ENCODE measurements around the gene EML6. TPM values are rescaled to one million over a fixed set of nuclear protein-coding genes. Genes with fewer than 3 reads are reported as not detected.
"Not testable (repeated sequence)": the region's sequence is repeated elsewhere in the genome, so short reads cannot be mapped to it uniquely, and the experiment has no call there.

EML6 gene
- total RNA-seq, 1 experiment from 2014 or later = not detected

- not testable (repeated sequence) for DNase-seq, H3K27me3 ChIP-seq, H3K36me3 ChIP-seq, H3K9me3 ChIP-seq, H3K4me3 ChIP-seq
These were observed 118.0 kb downstream of the EML6 start for GRCh38 chr2:54841500-54841899.

GRCh38 chr2:54845094-54845493, 121.6 kb downstream of the EML6 start:
- H3K4me3 ChIP-seq = no peak overlapping the region
- no peaks in the 10 kb centered on the region for H3K36me3 ChIP-seq
- H3K27me3 ChIP-seq = no peaks in the 10 kb centered on the region
- DNase-seq = no peak
- H3K9me3 ChIP-seq = no peaks in the 10 kb centered on the region

DNA sequence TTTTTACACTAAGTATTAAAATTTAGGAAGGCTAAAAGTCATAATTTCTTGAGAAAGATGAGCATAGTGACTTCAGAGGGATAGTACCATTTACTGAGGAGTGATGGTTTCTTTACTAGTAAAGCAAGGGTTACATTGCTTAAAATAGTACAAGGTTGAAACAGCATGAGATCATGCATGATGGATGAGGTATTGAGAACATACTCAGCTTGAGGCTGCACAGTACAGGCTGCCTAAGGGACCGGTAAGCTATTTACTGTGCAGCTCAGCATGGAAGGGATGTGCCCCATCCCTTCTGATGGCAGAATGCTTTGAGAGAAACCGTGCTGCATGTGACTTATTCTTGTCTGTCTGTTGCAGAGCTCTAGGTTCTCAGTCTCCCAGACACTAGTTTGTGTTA, 122.1 kb downstream of the EML6 start:
- Histone ChIP-seq H3K27me3 (no peaks in the 10 kb centered on the region), H3K9me3 (no peaks in the 10 kb centered on the region)
- DNase-seq = no peak

DNA sequence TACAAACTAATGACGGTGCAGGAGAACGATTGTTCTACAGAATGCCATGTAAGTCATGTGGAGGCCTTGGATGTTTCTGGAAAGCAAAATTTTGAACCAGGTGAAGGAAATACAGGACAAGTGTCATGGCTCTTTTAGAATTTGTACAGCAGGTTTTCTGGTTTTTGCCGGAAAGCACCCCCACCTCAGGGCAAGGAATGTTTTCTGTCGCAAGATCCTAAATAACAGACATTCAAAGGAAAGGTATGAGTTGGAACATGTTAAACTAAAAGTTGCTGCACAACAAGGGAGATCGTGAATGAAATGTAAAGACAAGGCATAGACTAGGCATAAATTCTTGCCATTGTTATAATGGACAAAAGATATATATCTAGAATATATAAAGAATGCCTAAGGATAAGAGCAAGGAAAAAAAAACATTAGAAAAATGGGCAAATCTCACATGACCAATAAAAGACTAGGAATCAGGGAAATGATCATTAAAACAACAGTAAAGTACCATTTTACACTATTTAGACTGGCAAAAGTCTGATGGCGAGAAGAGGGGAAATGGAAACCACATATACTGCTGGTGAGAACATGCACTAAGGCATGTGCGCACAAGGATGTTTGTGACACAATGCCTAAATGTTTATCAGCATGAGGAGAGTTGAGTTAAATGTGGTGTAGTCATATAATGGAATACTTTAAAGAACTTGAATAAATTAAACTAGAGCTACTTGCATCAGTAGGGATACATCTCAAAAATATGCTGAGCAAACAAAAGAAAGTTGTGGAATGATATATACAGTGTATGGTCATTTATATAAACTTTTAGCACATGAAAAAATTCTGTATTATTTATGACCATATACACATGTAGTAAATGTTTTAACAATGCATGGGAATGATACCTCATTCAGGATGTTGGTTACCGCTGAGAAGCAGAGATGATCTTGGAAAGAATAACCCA, 127.0 kb downstream of the EML6 start:
- no peaks in the 10 kb centered on the region for H3K36me3 ChIP-seq
- no peaks in the 10 kb centered on the region for H3K27me3 ChIP-seq
- no peak overlapping the region for H3K4me3 ChIP-seq
- no peak for DNase-seq
- H3K9me3 ChIP-seq = no peaks in the 10 kb centered on the region

More for the DNA sequence above, 122.1 kb downstream of the EML6 start:
- no peaks in the 10 kb centered on the region for H3K36me3 ChIP-seq
- no peak overlapping the region for H3K4me3 ChIP-seq

- H3K36me3 ChIP-seq = no peaks in the 10 kb centered on the region
- no peaks in the 10 kb centered on the region for H3K27me3 ChIP-seq
- DNase-seq = no peak
- H3K4me3 ChIP-seq = no peak overlapping the region
- no peaks in the 10 kb centered on the region for H3K9me3 ChIP-seq
These were observed 130.3 kb downstream of the EML6 start for GRCh38 chr2:54853616-54854310.

DNA sequence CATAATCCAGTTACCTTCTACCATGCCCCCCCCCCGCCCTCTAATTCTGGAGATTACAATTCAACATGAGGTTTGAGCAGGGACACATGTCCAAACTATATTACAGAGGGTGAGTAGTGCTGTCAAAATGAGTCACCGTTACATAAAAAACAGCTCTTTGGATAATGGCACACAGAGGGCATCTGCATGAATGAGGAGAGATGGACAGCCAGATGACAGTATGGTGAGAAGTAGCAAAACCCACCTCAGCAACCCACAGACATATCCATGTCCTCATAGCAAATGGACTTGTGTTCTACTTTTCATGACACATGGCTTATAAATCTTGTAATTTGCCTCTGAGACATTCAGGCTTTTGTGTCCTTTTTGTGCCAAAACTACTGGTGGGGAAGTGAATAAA, 132.0 kb downstream of the EML6 start:
- H3K9me3 ChIP-seq = no peaks in the 10 kb centered on the region
- H3K4me3 ChIP-seq = no peak overlapping the region
- H3K36me3 ChIP-seq = no peaks in the 10 kb centered on the region
- peak; percentile 48 for DNase-seq
- H3K27me3 ChIP-seq = no peaks in the 10 kb centered on the region

DNA sequence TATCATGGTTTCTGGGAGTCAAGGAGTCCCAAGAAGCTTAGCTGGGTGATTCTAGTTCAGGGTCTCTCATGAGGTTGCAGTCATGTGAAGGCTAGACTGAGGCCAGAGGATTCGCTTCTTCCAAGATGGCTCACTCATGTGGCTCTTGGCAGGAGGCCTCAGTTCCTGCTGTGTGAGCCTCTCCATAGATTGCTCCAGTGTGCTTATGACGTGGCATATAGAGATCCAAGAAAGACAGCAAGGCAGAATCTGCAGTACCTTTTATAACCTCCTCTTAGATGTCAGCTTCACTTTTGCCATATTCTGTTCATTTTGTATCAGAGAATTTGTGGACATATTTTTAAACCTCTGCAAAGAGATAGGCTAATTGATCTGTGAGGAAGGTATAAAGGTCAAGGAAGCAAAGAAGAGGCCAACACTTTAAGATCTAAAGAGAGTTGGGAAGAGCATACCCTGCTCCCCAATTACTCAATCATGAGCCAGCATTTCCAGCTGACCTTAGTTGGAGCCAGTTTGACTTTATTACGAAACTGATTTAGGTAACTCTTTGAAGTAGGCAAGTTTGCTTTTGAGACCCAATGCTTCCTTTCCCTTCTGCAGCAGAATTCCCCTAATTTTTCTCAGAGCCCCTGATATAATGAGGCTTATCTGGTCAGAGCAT, 134.7 kb downstream of the EML6 start:
- Histone ChIP-seq H3K36me3 (no peaks in the 10 kb centered on the region), H3K4me3 (no peak overlapping the region), H3K9me3 (no peaks in the 10 kb centered on the region), H3K27me3 (no peaks in the 10 kb centered on the region)
- DNase-seq = peak; percentile 86

GRCh38 chr2:54859416-54859815, 136.0 kb downstream of the EML6 start:
- DNase-seq = no peak
- Histone ChIP-seq H3K4me3 (no peak overlapping the region), H3K9me3 (no peaks in the 10 kb centered on the region), H3K27me3 (no peaks in the 10 kb centered on the region), H3K36me3 (no peaks in the 10 kb centered on the region)

DNA sequence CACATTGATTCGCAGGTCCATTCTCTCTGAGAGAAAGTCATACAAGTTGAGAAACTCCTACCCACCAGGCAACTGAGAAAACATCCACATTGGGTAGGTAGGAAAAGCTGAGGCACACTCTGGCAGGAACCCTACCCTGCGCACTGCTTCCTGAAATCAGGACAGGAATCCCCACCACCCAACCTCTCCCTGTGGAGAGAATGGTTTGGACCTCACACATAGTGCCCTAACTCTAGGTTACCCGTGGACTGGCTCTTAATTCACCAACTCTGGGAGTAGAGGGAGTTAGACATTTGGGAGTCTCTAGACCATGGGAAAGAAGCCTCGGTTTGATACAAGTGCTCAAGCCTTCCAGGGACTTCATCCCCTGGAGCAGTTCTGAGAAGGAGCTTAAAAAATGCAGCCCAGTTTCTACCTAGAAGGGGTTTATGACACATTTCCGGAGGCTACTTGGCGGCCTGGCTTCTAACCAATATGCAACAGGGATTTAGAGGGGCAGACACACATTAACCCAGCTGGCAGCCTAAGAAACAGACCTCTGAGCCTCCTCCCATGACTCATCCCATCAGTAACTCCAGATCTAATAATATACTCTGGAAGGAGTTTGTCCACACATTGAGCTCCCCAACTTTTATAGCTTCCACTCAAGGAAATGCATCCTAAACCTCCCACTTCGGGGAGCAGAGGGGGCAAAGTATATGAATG, 136.7 kb downstream of the EML6 start:
- H3K4me3 ChIP-seq = no peak overlapping the region
- DNase-seq = peak; percentile 91
- H3K36me3 ChIP-seq = no peaks in the 10 kb centered on the region
- no peaks in the 10 kb centered on the region for H3K9me3 ChIP-seq
- no peaks in the 10 kb centered on the region for H3K27me3 ChIP-seq

GRCh38 chr2:54862229-54862628, 138.8 kb downstream of the EML6 start:
- Histone ChIP-seq H3K9me3 (no peaks in the 10 kb centered on the region), H3K4me3 (no peak overlapping the region), H3K27me3 (no peaks in the 10 kb centered on the region), H3K36me3 (no peaks in the 10 kb centered on the region)
- DNase-seq = no peak

DNA sequence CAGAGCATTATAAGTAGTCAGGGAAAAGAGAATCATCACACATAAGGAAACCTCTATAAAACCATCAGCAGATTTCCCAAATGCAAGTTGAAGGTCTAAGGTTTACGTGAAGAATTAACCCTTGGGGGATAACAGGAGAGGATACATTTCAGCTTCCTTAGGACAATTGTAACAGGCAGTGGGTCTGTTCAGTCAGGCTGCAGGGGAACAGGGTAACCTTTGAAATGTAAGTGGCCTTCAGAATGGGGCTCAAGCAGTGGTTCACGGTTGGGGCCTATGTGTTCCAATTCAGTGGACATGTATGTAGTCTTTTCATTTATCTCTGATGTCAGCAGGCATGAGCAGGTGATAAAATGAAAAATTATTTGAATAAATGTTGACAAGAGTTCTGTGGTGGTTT, 139.3 kb downstream of the EML6 start:
- Histone ChIP-seq H3K4me3 (no peak overlapping the region), H3K36me3 (no peaks in the 10 kb centered on the region), H3K9me3 (no peaks in the 10 kb centered on the region), H3K27me3 (no peaks in the 10 kb centered on the region)
- DNase-seq = no peak

GRCh38 chr2:54863660-54864059, 140.2 kb downstream of the EML6 start:
- H3K27me3 ChIP-seq = no peaks in the 10 kb centered on the region
- H3K36me3 ChIP-seq = no peaks in the 10 kb centered on the region
- no peak overlapping the region for H3K4me3 ChIP-seq
- no peaks in the 10 kb centered on the region for H3K9me3 ChIP-seq
- no peak for DNase-seq

- Histone ChIP-seq H3K4me3 (no peak overlapping the region), H3K36me3 (no peaks in the 10 kb centered on the region), H3K27me3 (no peaks in the 10 kb centered on the region), H3K9me3 (no peaks in the 10 kb centered on the region)
- no peak for DNase-seq
These were observed 140.6 kb downstream of the EML6 start for GRCh38 chr2:54864096-54864495.

DNA sequence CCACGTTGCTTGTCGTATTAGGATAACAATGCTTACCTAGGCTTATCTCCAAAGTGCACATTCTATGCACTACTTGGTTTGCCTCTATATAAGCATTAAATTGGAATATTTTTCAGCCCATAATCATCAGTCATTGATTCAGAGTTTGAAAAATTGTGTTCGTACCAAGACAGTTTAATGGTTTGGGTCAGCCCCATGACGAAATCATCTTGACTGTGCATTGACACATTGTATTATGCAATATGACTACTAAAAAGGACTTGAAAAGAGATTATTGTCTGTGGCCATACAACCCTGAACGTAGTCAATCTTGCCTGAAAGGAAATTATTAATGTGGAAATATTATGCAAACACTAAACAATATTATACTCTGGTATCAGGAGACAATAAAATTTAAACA, 141.3 kb downstream of the EML6 start:
- Histone ChIP-seq H3K36me3 (no peaks in the 10 kb centered on the region), H3K4me3 (no peak overlapping the region), H3K27me3 (no peaks in the 10 kb centered on the region), H3K9me3 (no peaks in the 10 kb centered on the region)
- DNase-seq = no peak

GRCh38 chr2:54866179-54866578, 142.7 kb downstream of the EML6 start:
- Histone ChIP-seq H3K4me3 (no peak overlapping the region), H3K36me3 (no peaks in the 10 kb centered on the region), H3K27me3 (no peaks in the 10 kb centered on the region), H3K9me3 (no peaks in the 10 kb centered on the region)
- DNase-seq = no peak

DNA sequence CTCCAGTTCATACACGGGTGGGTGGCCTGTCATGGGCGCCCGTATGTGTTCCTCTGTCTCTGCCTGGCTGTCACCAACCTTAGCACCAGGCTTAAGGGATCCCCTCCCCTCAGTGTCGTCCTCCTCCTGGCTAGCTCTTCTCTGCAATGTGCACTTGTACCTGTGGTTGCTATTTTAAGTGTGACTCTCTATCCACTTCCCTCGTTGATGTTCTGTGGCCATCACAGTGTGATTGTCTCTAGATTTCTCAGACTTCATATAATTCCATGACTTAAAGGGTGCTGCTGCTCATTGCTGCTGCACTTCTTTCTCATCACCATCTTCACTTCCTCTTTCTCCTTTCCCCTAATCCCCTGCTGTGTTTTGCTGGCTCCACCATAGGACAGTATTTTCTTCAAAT, 143.4 kb downstream of the EML6 start:
- Histone ChIP-seq H3K9me3 (no peaks in the 10 kb centered on the region), H3K27me3 (no peaks in the 10 kb centered on the region), H3K36me3 (no peaks in the 10 kb centered on the region), H3K4me3 (no peak overlapping the region)
- no peak for DNase-seq

DNA sequence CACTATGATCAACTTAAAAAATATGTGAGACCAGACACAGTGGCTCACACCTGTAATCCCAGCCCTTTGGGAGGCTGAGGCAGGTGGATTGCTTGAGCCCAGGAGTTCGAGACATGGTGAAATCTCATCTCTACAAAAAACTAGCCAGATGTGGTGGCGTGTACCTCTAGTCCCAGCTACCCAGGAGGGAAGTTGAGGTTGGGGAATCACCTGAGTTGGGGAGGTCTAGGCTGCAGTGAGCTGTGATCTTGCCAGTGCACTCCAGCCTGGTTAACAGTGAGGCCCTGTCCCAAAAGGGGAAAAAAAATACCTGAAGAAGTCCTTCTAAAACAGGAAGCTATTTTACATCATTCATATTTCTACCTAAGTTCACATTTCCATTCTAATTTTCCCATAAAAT, 144.0 kb downstream of the EML6 start:
- no peak for DNase-seq
- no peaks in the 10 kb centered on the region for H3K27me3 ChIP-seq
- no peaks in the 10 kb centered on the region for H3K9me3 ChIP-seq
- no peaks in the 10 kb centered on the region for H3K36me3 ChIP-seq
- H3K4me3 ChIP-seq = no peak overlapping the region
